22Rv1 (cell line): ENCODE results near the gene TSPAN5.

ENCODE experiments used
- H3K27ac ChIP-seq: fragments of 450-650 bp; 2 replicates; pipeline ENCODE4 v1.5.1; 2017
- CTCF ChIP-seq: fragments of 450-650 bp; IDR thresholded peaks from 2 replicates; pipeline ENCODE4 v1.5.1; 2017; ENCODE audit warnings: mild to moderate bottlenecking
- ZFX ChIP-seq: fragments of 450-650 bp; IDR thresholded peaks from 2 replicates; pipeline ENCODE4 v1.6.1; 2017; ENCODE audit warnings: antibody characterized with exemption, borderline replicate concordance

Gene TSPAN5

GRCh38 chr4:98452091-98452490, 206.3 kb downstream of the TSPAN5 start:
- no peak for TF ChIP-seq CTCF
- no peak for TF ChIP-seq ZFX

GRCh38 chr4:98448908-98449307, 209.5 kb downstream of the TSPAN5 start:
- no peak overlapping the region for H3K27ac ChIP-seq
- TF ChIP-seq CTCF (no peak), ZFX (no peak)

More at GRCh38 chr4:98452091-98452490, 206.3 kb downstream of the TSPAN5 start:
- no peak overlapping the region for H3K27ac ChIP-seq

- no peak overlapping the region for H3K27ac ChIP-seq
- TF ChIP-seq CTCF = no peak
- TF ChIP-seq ZFX = no peak
Measured at GRCh38 chr4:98447648-98448047, 210.8 kb downstream of the TSPAN5 start.

- TF ChIP-seq ZFX (no peak), CTCF (no peak)
- no peak overlapping the region for H3K27ac ChIP-seq
Measured at GRCh38 chr4:98446499-98447375, 211.7 kb downstream of the TSPAN5 start.

- no peak for TF ChIP-seq CTCF
- no peak overlapping the region for H3K27ac ChIP-seq
Measured at GRCh38 chr4:98444371-98444770, 214.0 kb downstream of the TSPAN5 start.

GRCh38 chr4:98434816-98435215, 223.6 kb downstream of the TSPAN5 start:
- TF ChIP-seq ZFX = no peak
- TF ChIP-seq CTCF = no peak
- no peak overlapping the region for H3K27ac ChIP-seq

GRCh38 chr4:98433691-98434090, 224.7 kb downstream of the TSPAN5 start:
- no peak for TF ChIP-seq CTCF
- TF ChIP-seq ZFX = no peak
- H3K27ac ChIP-seq = no peak overlapping the region
